Mesendoderm (in vitro differentiated cells): ENCODE data around the gene PGLYRP2.

Experiments used
- DNase-seq: peaks from one replicate; pipeline ENCODE4 v3.0.0; 2013
- H2AK5ac ChIP-seq: 2 replicates; pipeline ENCODE4 v1.6.1; 2013; ENCODE audit warnings: low read length, inconsistent platforms
- H2BK120ac ChIP-seq: 2 replicates; pipeline ENCODE4 v1.6.1; 2013; ENCODE audit warnings: low read depth, mild to moderate bottlenecking, low read length, moderate library complexity, mixed read lengths
- H2BK15ac ChIP-seq: replicated peaks from 2 replicates; pipeline ENCODE4 v1.6.1; 2013; ENCODE audit warnings: low read depth, mild to moderate bottlenecking, moderate library complexity
- H2BK5ac ChIP-seq: 2 replicates; pipeline ENCODE4 v1.6.1; 2013; ENCODE audit warnings: low read length, inconsistent platforms
- H3K18ac ChIP-seq: 2 replicates; pipeline ENCODE4 v1.6.1; 2013; ENCODE audit warnings: mild to moderate bottlenecking, low read length, mixed read lengths
- H3K23ac ChIP-seq: one replicate; pipeline ENCODE4 v1.6.1; 2013; ENCODE audit warnings: low read length
- H3K27ac ChIP-seq: 2 replicates; pipeline ENCODE4 v1.5.1; 2013; ENCODE audit warnings: low read depth, mild to moderate bottlenecking, inconsistent platforms, low read length, moderate library complexity
- H3K27me3 ChIP-seq: 2 replicates; pipeline ENCODE4 v1.6.1; 2013; ENCODE audit warnings: low read length, control low read depth, mild to moderate bottlenecking, inconsistent platforms; ENCODE audit not compliant: insufficient read depth, poor library complexity
- H3K36me3 ChIP-seq: 2 replicates; pipeline ENCODE4 v1.6.1; 2013; ENCODE audit warnings: low read length, inconsistent platforms; ENCODE audit not compliant: control insufficient read depth, insufficient read depth
- H3K4ac ChIP-seq: one replicate; pipeline ENCODE4 v1.6.1; 2013; ENCODE audit warnings: low read depth, mild to moderate bottlenecking, low read length, moderate library complexity
- H3K4me1 ChIP-seq: 2 replicates; pipeline ENCODE4 v1.6.1; 2013; ENCODE audit warnings: low read depth, low read length, inconsistent platforms; ENCODE audit not compliant: control insufficient read depth
- H3K4me2 ChIP-seq: 2 replicates; pipeline ENCODE4 v1.6.1; 2013; ENCODE audit warnings: low read length
- H3K4me3 ChIP-seq: 2 replicates; pipeline ENCODE4 v1.5.1; 2013; ENCODE audit warnings: mild to moderate bottlenecking, low read length
- H3K56ac ChIP-seq: one replicate; pipeline ENCODE4 v1.6.1; 2013; ENCODE audit warnings: low read length
- H3K79me1 ChIP-seq: 2 replicates; pipeline ENCODE4 v1.6.1; 2013; ENCODE audit warnings: low read length, inconsistent platforms
- H3K79me2 ChIP-seq: 2 replicates; pipeline ENCODE4 v1.6.1; 2013; ENCODE audit warnings: mild to moderate bottlenecking, low read length; ENCODE audit not compliant: control insufficient read depth, insufficient read depth
- H3K9ac ChIP-seq: 2 replicates; pipeline ENCODE4 v1.6.1; 2013; ENCODE audit warnings: low read length, inconsistent platforms
- H4K5ac ChIP-seq: one replicate; pipeline ENCODE4 v1.6.1; 2013; ENCODE audit warnings: low read length
- H4K8ac ChIP-seq: one replicate; pipeline ENCODE4 v1.6.1; 2013; ENCODE audit warnings: low read depth, mild to moderate bottlenecking, control low read depth, low read length, moderate library complexity
- WGBS: extraction: QIAGEN DNeasy Blood & Tissue Kit; methylation state at CpG from one replicate; pipeline ENCODE4 v1.1.7; 2013; ENCODE audit warnings: low lambda C conversion rate, missing lambda C conversion rate; ENCODE audit not compliant: insufficient coverage; ENCODE audit errors: extremely low coverage; 5-methylcytosine and 5-hydroxymethylcytosine counted together

Gene PGLYRP2

DNA sequence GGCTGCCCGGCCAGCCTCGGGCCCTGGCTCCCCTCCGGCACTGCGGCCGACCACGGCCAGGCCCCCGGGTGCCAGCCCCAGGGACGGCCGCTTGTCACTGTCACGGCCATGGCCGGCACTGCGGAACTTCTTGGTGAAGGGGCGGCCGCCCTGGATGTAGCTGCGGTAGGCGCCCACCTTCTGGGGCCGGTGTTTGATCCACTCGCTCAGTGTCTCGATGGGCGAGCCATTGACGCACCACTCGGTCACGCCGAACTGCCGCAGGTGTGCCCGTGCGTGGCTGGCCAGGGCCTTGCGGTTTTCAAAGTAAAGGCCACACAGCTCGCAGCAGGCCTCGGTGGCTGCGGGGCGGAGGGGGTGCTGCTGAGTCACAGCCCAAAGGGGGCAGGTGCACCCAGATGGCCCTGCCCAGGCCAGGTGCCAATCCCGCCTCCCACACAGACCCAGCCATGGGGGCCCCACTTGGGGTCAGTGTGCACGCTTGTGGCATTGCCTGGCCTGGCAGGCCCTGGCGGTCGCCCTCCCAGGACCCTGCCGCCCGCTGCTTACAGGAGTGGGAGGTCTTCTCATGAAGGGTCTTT is 54.5 kb downstream of the PGLYRP2 start:
- H3K56ac ChIP-seq: no peak overlapping the region
- WGBS: no CpG with 5 or more reads among the region's 38 CpGs
- H3K9ac ChIP-seq: no peak overlapping the region
- H3K4me2 ChIP-seq: no peak overlapping the region
- H3K27me3 ChIP-seq: no peaks in the 10 kb centered on the region
- no peak for DNase-seq
- no peak overlapping the region for H3K4ac ChIP-seq
- no peak overlapping the region for H2AK5ac ChIP-seq
- H3K27ac ChIP-seq: no peak overlapping the region
- peaks cover 16% of the 10 kb centered on the region for H3K36me3 ChIP-seq
- peaks cover 3% of the 10 kb centered on the region for H3K79me2 ChIP-seq
- H3K4me1 ChIP-seq: no peaks in the 10 kb centered on the region
- no peak overlapping the region for H2BK120ac ChIP-seq
- no peak overlapping the region for H4K8ac ChIP-seq
- peaks cover 4% of the 10 kb centered on the region for H3K79me1 ChIP-seq
- H3K4me3 ChIP-seq: no peak overlapping the region
- H2BK5ac ChIP-seq: no peak overlapping the region
- no peak overlapping the region for H2BK15ac ChIP-seq
- no peak overlapping the region for H4K5ac ChIP-seq
- no peak overlapping the region for H3K18ac ChIP-seq
- no peak overlapping the region for H3K23ac ChIP-seq

DNA sequence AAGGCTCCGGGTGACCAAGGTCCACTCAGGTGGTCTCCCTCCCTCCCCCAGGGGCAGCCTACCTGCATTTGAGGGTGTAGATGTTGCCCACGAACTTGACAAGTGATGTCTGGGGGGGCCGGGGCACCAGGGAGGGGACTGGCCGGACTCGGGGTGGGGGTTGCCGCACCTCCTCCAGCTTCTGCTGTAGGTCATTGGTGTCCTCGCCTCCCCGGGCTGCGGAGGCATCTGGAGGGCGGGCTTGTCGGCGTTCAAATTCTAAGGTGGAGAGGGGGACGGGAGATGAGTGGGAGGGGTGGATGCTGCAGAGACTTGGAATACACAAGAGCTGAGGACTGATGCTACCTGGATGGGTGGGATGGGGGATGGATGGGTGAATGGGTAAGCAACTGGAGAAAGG is 55.2 kb downstream of the PGLYRP2 start:
- Histone ChIP-seq H3K4me2 (no peak overlapping the region), H3K36me3 (peaks cover 16% of the 10 kb centered on the region), H3K56ac (no peak overlapping the region), H4K5ac (no peak overlapping the region), H3K4me3 (no peak overlapping the region), H3K23ac (no peak overlapping the region), H3K18ac (no peak overlapping the region), H3K79me1 (peaks cover 3% of the 10 kb centered on the region), H2BK15ac (no peak overlapping the region), H3K27me3 (no peaks in the 10 kb centered on the region), H3K4me1 (no peaks in the 10 kb centered on the region), H3K79me2 (peaks cover 2% of the 10 kb centered on the region), H3K9ac (no peak overlapping the region), H2BK120ac (no peak overlapping the region), H2BK5ac (no peak overlapping the region), H3K27ac (no peak overlapping the region), H3K4ac (no peak overlapping the region), H2AK5ac (no peak overlapping the region), H4K8ac (no peak overlapping the region)
- no peak for DNase-seq
- WGBS: no CpG with 5 or more reads among the region's 13 CpGs

DNA sequence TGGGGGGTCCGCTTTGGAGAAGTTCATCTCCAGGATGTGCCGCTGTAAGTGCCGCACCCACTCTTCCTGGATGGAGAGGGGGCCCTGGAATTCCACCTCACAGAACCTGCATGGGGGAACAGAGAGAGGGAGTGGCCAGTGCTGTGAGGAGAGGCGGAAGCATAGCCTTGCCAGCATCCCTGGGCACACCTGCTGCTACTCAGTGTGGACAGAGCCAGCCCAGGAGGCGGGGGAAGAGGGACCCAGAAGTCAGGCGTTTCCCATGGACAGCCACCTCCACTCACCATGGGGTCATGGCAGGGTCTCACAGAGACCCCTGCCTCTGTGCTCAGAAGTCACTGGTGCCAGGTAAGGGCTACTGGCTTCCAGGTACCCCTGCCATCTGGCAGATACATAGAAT is 56.2 kb downstream of the PGLYRP2 start:
- H2BK15ac ChIP-seq: no peak overlapping the region
- H3K36me3 ChIP-seq: peaks cover 16% of the 10 kb centered on the region
- H2AK5ac ChIP-seq: no peak overlapping the region
- no peak overlapping the region for H3K9ac ChIP-seq
- H3K18ac ChIP-seq: no peak overlapping the region
- no peak overlapping the region for H3K4me2 ChIP-seq
- no peak overlapping the region for H3K4ac ChIP-seq
- no peak overlapping the region for H4K8ac ChIP-seq
- no peak overlapping the region for H3K27ac ChIP-seq
- no peaks in the 10 kb centered on the region for H3K4me1 ChIP-seq
- no peak overlapping the region for H3K56ac ChIP-seq
- DNase-seq: no peak
- H2BK120ac ChIP-seq: no peak overlapping the region
- H2BK5ac ChIP-seq: no peak overlapping the region
- H3K27me3 ChIP-seq: no peaks in the 10 kb centered on the region
- no peak overlapping the region for H3K4me3 ChIP-seq
- H3K23ac ChIP-seq: no peak overlapping the region
- no CpG with 5 or more reads among the region's 6 CpGs for WGBS
- peaks cover 6% of the 10 kb centered on the region for H3K79me2 ChIP-seq
- H4K5ac ChIP-seq: no peak overlapping the region
- H3K79me1 ChIP-seq: no peaks in the 10 kb centered on the region

DNA sequence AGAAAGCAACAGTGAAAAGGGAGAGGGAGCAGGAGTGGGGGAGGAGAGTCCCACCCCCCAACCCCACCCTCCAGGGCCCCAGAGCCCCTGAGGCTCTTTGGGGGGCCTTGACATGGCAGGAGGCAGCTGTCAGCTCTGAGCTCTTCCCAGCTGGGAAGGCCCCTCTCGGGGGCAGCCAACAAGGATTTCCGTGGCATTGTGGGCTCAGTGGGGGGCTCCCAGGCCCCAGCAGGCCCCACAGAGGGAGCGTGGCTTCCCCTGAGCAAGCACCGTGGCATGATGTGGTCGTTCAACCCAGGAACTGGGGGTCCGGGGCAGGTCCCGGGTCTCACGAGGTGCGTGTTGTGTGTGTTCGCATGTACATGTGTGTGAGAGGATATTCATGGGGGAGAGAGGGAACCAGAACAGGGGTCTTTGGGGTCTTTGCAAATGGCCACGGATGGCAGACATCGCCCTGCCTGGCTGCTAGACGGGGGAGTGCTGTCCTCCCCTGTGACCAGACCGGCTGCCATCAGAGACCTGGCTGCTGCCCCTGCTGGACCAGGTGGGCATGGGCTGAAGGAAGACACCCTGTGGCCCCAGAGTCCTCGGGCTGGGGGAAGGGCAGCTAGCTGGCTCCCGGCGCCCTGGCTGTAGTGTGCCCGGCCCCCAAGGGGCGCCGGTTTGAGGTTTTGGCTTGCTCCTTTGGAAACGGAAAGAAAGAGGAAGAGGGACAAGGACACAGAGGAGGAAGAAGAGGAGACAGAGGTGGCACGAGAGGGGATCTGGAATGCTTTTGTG is 56.8 kb downstream of the PGLYRP2 start:
- WGBS: no CpG with 5 or more reads among the region's 22 CpGs
- H3K4me2 ChIP-seq: no peak overlapping the region
- H3K36me3 ChIP-seq: peaks cover 16% of the 10 kb centered on the region
- no peak for DNase-seq
- no peaks in the 10 kb centered on the region for H3K79me1 ChIP-seq
- H4K5ac ChIP-seq: no peak overlapping the region
- no peak overlapping the region for H3K4me3 ChIP-seq
- H3K18ac ChIP-seq: no peak overlapping the region
- no peak overlapping the region for H3K4ac ChIP-seq
- H3K4me1 ChIP-seq: peaks cover 1% of the 10 kb centered on the region
- H2BK5ac ChIP-seq: no peak overlapping the region
- no peak overlapping the region for H3K23ac ChIP-seq
- peaks cover 13% of the 10 kb centered on the region for H3K79me2 ChIP-seq
- H3K27me3 ChIP-seq: no peaks in the 10 kb centered on the region
- H2BK15ac ChIP-seq: no peak overlapping the region
- no peak overlapping the region for H3K27ac ChIP-seq
- H3K9ac ChIP-seq: no peak overlapping the region
- no peak overlapping the region for H2BK120ac ChIP-seq
- no peak overlapping the region for H2AK5ac ChIP-seq
- no peak overlapping the region for H4K8ac ChIP-seq
- no peak overlapping the region for H3K56ac ChIP-seq

DNA sequence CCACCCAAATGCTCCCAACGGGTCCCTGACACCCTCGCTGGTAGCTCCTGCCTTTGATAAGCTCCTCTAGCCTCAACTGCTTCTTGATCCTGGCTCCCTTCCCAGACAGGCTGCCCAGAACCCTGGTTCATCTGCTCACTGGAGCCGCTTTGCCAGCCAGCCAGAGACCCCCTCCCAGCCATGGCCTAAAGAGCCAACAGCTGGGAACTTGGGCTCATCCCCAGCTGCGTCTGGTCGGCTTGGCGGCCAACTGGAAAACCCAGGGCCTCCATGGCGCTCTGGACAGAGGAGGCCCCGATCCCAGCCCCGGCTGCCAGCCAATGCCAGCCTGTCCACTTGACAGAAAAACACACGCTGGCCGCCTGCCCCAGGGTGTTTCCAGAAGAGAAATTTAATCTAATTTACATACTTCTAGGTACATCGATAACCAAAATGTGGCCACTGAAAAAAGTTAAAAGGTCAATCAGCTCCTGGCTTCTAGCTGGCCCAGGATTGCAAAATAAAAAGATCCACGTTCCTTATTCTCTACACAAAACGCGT is 57.5 kb downstream of the PGLYRP2 start:
- Histone ChIP-seq H3K9ac (no peak overlapping the region), H3K4me3 (no peak overlapping the region), H4K8ac (no peak overlapping the region), H3K4me2 (no peak overlapping the region), H3K18ac (no peak overlapping the region), H3K79me1 (no peaks in the 10 kb centered on the region), H3K4me1 (peaks cover 3% of the 10 kb centered on the region), H3K27ac (no peak overlapping the region), H2BK5ac (no peak overlapping the region), H2AK5ac (no peak overlapping the region), H3K36me3 (peaks cover 15% of the 10 kb centered on the region), H3K79me2 (peaks cover 20% of the 10 kb centered on the region), H3K56ac (no peak overlapping the region), H2BK15ac (no peak overlapping the region), H3K4ac (no peak overlapping the region), H4K5ac (no peak overlapping the region), H3K23ac (no peak overlapping the region), H2BK120ac (no peak overlapping the region), H3K27me3 (no peaks in the 10 kb centered on the region)
- no peak for DNase-seq
- no CpG with 5 or more reads among the region's 15 CpGs for WGBS
